Measurements from ENCODE around the gene ALMS1.

The ALMS1 gene

GRCh38 chr2:73564986-73565385 lies 179.3 kb downstream of the ALMS1 start:
- Histone ChIP-seq H3K4me1 (ENCODE audit: control insufficient read depth in 1 of 2, insufficient read depth in 1 of 2, low read depth in 1 of 2, low read length in 1 of 2) (no peaks in the 10 kb centered on the region), H3K4me3 (ENCODE audit: low read depth in 1 of 2, low read length in 1 of 2) (no peak overlapping the region), H3K36me3 (no peaks in the 10 kb centered on the region), H3K27ac (no peak overlapping the region), H3K27me3 (no peaks in the 10 kb centered on the region), H3K9me3 (no peaks in the 10 kb centered on the region)
- TF ChIP-seq, protein P1, sequence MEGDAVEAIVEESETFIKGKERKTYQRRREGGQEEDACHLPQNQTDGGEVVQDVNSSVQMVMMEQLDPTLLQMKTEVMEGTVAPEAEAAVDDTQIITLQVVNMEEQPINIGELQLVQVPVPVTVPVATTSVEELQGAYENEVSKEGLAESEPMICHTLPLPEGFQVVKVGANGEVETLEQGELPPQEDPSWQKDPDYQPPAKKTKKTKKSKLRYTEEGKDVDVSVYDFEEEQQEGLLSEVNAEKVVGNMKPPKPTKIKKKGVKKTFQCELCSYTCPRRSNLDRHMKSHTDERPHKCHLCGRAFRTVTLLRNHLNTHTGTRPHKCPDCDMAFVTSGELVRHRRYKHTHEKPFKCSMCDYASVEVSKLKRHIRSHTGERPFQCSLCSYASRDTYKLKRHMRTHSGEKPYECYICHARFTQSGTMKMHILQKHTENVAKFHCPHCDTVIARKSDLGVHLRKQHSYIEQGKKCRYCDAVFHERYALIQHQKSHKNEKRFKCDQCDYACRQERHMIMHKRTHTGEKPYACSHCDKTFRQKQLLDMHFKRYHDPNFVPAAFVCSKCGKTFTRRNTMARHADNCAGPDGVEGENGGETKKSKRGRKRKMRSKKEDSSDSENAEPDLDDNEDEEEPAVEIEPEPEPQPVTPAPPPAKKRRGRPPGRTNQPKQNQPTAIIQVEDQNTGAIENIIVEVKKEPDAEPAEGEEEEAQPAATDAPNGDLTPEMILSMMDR (IDR thresholded peaks at IDR 0.05), result no peak

DNA sequence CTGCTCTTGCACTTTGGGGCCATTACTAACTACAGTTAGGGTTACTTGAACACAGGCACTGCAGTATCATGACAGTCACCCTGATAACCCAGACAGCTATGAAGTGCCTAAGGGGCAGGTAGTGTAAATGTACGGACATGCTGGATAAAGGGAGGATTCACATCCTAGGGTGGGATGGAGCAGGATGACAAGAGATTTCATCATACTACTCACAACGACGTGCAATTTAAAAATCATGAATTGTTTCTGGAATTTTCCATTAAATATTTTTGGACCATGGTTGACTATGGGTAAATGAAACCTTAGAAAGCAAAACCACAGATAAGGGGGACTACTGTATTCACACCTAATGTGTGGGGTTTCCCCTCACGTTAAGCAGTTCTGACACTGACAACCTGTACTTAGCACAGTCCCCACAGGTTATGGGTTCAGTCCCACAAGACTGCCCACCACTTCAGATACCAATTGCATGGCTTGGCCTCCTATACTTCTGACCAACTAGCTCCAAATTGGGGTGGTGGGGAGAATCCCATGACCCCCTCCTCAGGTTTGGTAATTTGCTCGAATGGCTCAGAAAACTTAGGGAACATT lies 180.7 kb downstream of the ALMS1 start:
- Histone ChIP-seq H3K27ac (no peak overlapping the region), H3K36me3 (no peaks in the 10 kb centered on the region), H3K4me1 (ENCODE audit: control insufficient read depth in 1 of 2, insufficient read depth in 1 of 2, low read depth in 1 of 2, low read length in 1 of 2) (no peaks in the 10 kb centered on the region), H3K9me3 (no peaks in the 10 kb centered on the region), H3K27me3 (no peaks in the 10 kb centered on the region), H3K4me3 (ENCODE audit: low read depth in 1 of 2, low read length in 1 of 2) (no peak overlapping the region)
- TF ChIP-seq, protein P1 (IDR thresholded peaks at IDR 0.05), result no peak

GRCh38 chr2:73575261-73575660 lies 189.6 kb downstream of the ALMS1 start:
- no peaks in the 10 kb centered on the region for H3K36me3 ChIP-seq

DNA sequence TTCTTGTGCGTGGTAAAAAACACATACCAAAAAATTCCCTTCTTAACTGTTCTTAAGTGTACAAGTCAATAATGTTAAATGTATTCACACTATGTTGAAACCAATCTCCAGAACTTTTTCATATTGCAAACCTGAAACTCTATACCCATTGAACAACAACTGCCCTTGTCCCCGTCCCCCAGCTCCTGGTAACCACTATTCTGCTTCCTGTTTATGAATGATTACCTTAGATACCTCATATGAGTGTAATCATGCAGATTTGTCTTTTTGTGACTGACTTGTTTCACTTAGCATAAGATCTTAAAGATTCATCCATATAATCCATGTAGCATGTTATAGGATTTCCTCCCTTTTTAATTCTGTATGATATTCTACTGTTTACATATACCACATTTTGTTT lies 196.7 kb downstream of the ALMS1 start:
- Histone ChIP-seq H3K36me3 (no peaks in the 10 kb centered on the region), H3K27me3 (no peaks in the 10 kb centered on the region), H3K4me3 (ENCODE audit: low read depth in 1 of 2, low read length in 1 of 2) (no peak overlapping the region), H3K27ac (no peak overlapping the region), H3K4me1 (ENCODE audit: control insufficient read depth in 1 of 2, insufficient read depth in 1 of 2, low read depth in 1 of 2, low read length in 1 of 2) (no peaks in the 10 kb centered on the region), H3K9me3 (no peaks in the 10 kb centered on the region)
- TF ChIP-seq, protein P1 (IDR thresholded peaks at IDR 0.05), result no peak

More at GRCh38 chr2:73575261-73575660, 189.6 kb downstream of the ALMS1 start:
- H3K4me3 ChIP-seq (ENCODE audit: low read depth in 1 of 2, low read length in 1 of 2), result no peak overlapping the region
- TF ChIP-seq, protein P1 (IDR thresholded peaks at IDR 0.05), result no peak
- H3K4me1 ChIP-seq (ENCODE audit: control insufficient read depth in 1 of 2, insufficient read depth in 1 of 2, low read depth in 1 of 2, low read length in 1 of 2), result no peaks in the 10 kb centered on the region
- no peaks in the 10 kb centered on the region for H3K9me3 ChIP-seq
- H3K27me3 ChIP-seq, result no peaks in the 10 kb centered on the region
- no peak overlapping the region for H3K27ac ChIP-seq

DNA sequence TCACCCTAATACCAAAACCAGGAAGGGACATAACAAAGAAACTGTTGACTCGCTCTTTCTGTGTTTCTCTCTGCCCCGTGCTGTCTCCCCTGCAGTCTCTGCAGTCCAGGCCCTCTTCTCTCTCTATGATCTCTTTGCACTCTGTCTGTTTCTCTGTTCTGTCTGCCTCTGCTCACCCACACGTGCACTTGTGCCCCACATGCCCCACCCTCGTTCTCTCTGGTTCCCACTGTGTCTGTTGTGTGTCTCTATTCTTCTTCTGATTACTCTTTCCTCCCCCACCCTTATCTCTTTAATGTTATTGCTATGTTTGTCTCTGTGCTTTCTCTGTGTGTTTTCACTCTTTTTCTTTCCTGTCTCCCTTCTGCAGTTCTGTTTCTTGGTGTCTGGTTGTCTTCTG lies 202.5 kb downstream of the ALMS1 start:
- Histone ChIP-seq H3K4me3 (ENCODE audit: low read depth in 1 of 2, low read length in 1 of 2) (no peak overlapping the region), H3K27ac (no peak overlapping the region), H3K4me1 (ENCODE audit: control insufficient read depth in 1 of 2, insufficient read depth in 1 of 2, low read depth in 1 of 2, low read length in 1 of 2) (no peaks in the 10 kb centered on the region), H3K27me3 (no peaks in the 10 kb centered on the region), H3K9me3 (no peaks in the 10 kb centered on the region), H3K36me3 (no peaks in the 10 kb centered on the region)
- TF ChIP-seq, protein P1 (IDR thresholded peaks at IDR 0.05), result no peak
